Measurements from ENCODE around the gene NGFR.
"Not testable (repeated sequence)": the region's sequence is repeated elsewhere in the genome, so short reads cannot be mapped to it uniquely, and the experiment has no call there.

NGFR gene

DNA sequence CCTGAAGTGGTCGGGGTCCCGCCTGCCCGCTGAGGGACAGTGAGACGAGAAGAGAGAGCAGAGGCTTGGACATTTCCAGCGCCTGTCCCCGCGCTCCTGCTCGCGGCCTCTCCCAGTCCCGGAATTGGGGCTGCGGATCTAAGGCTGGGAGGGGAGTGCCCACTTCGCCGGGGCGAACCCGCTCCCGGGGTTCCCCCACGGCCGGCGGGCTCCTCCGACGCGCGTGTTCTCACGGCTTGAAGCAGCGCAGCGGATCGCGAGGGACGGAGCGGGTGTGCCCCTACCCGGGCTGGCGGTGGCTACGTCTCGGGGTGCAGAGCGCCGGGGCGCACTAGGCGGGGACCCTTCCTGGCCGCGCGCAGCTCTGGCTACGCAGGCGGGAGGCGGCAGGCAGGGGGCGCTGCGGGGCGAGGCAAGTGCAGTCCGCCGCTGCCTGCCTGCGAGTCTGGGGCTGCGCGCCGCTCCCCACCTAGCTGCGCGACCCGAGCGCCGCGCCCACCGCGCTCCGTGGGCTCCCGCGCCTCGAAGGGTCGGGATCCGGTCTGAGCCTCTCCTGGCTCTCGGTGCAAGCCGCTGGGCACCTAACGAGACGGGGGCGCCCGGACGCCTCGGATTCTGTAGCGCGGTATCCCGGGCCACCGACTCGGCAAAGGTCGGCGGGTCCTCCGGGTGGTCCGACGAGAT, 1.2 kb downstream of the NGFR start:
- peak; percentile 93 for DNase-seq (ENCODE audit: low spot score)

DNA sequence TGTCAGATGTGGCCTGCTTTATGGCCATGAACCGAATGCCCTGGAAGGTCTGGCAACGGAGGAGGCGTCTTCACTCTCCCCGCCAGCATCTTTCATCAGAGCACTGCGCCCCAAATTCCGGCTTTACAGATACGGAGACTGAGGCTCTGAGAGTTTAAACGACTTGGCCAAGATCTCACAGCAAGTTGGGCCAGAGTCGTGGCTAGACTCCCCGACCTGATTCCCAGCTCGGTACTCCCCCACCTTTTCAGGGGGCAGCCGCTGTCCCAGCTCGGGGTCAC, 1.7 kb downstream of the NGFR start:
- no peak for DNase-seq (ENCODE audit: low spot score)

DNA sequence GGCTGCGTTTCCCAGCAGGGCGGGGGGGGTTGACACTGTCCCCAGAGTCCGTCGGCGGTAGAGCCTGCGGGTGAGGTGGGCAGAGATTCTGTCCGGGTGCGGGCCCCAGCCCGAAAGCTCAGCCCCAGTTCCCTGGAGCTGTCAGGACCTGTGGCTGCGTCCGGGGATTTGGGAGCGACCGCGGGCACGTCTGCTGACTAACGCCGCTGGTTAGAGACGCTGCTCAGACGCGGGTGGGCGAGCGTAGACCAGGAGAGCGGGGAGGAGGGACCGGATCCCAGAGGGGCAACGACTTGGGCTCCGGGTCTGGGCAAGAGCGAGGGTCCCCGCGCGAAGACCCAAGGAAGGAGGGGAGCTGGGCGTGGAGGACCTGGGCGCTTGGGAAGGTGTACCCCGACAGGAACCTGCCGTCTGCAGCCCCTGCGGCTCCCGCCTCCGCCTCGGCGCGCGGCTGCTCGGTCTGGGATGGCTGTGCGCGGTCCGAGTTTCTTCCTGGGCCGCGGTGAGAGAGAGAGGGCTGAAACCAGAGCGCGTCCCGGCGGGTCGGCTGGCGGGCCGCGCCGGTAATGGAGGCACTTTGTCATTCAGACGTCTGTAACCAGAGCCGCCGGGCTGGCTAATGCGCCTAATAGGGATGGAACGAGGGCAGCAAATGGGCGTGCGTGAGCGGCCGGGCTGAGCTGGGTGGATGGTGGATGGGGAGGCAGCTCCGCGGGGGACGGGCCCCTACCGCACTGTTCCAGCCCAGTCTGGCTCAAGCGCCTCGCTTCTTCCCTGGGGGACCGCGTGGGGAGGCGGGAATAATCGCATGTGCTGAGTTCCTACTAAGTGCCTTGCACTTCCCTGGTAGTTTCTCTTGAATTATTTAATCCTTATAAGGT, 2.3 kb downstream of the NGFR start:
- peak; percentile 91 for DNase-seq (ENCODE audit: low spot score)

DNA sequence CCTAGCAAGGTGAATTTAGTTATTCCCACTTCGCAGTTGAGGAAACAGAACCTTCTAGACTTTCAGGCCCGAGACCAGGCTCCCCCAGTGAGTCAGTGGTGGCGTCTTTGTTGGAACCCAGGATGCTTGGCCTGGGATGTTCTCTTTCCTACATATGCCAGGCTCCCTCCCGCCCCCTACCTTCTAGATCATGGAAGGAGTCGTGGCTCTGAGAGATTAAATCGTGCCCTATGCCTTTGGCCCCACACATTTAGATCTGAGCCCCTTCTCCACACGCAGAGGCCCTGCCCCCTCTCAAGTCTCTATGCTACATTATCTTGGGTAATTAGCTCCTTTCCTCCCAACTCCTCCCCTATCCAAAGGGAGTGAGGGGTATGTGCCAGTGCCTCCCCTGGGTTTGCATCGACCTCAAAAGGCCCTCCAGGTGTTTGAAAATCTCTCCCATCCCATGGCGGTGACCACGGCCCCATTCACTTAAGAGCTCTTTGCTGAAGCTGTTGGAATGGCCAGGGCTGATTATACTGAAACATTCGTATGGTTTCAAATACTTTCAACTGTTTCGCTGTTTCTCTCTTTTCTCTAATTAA, 3.0 kb downstream of the NGFR start:
- DNase-seq (ENCODE audit: low spot score) = no peak

DNA sequence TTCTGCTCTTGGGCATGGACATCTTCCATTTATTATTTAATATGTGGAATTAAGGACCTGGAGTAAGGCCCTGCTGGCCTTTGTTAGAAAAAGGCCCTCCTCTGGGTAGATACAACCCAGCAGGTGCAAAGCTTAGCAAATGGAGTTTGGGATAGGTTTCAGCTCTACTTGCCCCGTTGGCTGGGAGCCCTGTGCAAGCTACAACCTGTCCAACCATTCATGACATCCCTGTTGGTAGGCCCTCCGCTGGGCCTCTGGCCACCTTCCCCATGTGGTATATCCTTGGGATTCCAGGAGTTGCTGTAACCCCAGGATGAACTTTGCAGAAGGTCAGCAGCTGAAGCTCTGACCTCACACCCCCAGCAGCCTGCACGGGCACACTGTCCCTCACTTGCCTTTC, 6.4 kb downstream of the NGFR start:
- DNase-seq (ENCODE audit: low spot score) = no peak

DNA sequence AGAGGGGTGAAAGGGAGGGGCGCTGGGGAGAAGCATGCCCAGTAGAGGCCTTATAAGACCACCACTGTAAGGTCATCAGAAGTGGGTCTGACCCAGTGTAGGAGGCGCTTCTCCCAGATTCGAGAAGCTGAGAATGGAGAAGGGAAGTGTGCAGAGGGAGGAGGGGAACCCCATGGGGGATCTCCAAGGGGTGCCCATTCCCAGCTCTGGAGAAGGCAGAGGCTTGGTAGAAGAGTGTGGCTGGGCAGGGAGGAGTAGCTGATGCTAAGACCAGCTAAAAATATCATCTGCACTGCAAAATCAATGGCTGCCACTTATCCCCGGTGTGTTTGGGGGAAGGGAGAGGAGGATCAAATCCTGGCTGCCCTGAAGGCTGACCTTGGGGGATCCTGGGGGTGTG, 7.2 kb downstream of the NGFR start:
- DNase-seq (ENCODE audit: low spot score) = no peak

DNA sequence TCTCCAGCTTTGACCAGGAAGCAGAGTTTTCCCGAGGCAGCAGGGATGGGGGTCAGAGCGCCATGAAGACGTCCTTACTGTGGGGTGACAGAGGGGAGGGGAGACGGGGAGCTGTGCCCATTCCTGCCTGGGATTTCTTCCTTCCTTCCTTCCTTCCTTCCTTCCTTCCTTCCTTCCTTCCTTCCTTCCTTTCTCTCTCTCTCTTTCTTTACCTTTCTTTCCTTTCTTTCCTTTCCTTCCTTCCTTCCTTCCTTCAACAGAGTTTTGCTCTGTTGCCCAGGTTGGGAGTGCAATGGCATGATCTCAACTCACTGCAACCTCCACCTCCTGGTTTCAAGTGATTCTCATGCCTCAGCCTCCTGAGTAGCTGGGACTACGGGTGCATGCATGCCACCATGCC, 7.6 kb downstream of the NGFR start:
- DNase-seq (ENCODE audit: low spot score) = not testable (repeated sequence)

DNA sequence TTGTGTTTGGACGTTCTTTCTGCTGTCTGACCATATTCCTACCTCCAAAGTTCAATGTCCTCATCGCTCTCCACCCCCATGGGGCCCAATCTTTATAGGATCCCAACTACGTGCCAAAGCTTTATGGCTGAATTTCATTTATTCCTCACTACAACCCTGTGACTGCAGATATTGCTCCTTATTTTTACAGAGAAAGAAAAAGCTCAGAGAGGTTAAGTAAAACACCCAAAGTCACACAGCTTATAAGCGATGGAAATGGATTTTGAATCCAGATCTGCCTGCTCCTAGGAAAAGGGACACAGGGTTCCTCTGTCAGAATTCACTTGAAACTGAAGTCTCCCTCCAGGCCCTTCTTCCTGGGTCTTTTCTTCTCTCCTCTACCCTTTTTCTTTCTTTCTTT, 9.3 kb downstream of the NGFR start:
- DNase-seq (ENCODE audit: low spot score) = no peak

DNA sequence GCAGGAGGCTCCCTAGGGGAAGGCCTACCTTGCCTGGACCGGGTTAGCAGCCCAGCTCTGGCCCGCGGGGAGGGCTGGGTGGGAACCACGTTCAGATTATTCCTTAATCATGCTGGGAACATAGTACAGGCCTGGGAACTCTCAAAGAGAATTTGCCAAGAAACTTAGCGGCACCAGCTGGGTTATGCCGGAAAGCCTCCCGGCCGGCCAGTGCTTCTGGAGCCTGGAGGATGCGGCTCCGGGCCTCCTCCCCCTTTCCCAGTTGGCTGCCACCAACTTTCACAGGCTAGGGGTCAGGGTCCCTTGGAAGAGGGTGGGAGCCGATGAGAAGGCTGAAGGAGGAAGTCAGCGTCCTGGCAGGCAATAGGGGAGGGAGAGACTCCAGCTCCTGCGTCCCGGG, 10.8 kb downstream of the NGFR start:
- no peak for DNase-seq (ENCODE audit: low spot score)

DNA sequence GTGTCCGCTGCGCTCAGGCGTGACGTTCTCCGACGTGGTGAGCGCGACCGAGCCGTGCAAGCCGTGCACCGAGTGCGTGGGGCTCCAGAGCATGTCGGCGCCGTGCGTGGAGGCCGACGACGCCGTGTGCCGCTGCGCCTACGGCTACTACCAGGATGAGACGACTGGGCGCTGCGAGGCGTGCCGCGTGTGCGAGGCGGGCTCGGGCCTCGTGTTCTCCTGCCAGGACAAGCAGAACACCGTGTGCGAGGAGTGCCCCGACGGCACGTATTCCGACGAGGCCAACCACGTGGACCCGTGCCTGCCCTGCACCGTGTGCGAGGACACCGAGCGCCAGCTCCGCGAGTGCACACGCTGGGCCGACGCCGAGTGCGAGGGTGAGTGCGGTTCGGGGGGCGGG, 11.2 kb downstream of the NGFR start:
- no peak for DNase-seq (ENCODE audit: low spot score)

DNA sequence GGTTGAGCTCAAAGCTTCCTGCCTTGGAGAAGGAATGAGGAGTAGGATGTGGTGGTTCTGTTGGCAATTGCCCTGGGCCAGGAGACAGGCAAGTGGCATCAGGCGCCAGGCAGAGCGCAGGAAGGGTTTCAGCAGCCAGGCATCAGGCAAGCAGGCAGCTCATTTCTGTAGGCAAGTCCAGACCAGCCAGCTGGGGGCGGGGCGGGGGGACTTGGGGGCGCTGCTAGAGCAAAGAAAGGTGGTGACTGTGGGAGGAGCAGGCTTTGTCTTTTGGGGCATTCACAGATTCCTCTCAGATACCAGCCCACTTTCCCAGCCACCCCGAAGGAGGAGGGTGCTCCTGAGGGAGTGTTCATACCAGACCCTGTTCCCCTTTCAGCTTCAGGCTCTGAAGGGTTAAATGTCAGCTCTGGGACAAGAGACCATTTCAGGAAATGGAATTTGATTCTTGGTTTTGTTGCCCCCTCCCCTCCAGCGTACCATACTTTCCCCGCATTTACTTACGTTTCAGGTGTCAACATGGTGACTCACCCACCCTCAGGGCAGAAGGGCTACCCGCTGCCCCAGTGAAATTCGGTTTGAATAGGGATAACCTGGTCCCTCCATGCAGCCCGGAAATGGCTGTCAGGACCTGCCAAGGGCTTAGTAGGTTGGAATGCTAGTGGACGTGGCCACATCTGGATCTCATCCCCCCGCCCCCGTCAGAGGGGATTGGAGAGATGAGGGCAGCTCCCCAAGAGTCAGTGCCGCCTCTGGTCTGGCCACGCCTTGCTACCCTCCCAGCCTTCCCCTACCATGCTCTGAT, 13.2 kb downstream of the NGFR start:
- peak; percentile 76 for DNase-seq (ENCODE audit: low spot score)

DNA sequence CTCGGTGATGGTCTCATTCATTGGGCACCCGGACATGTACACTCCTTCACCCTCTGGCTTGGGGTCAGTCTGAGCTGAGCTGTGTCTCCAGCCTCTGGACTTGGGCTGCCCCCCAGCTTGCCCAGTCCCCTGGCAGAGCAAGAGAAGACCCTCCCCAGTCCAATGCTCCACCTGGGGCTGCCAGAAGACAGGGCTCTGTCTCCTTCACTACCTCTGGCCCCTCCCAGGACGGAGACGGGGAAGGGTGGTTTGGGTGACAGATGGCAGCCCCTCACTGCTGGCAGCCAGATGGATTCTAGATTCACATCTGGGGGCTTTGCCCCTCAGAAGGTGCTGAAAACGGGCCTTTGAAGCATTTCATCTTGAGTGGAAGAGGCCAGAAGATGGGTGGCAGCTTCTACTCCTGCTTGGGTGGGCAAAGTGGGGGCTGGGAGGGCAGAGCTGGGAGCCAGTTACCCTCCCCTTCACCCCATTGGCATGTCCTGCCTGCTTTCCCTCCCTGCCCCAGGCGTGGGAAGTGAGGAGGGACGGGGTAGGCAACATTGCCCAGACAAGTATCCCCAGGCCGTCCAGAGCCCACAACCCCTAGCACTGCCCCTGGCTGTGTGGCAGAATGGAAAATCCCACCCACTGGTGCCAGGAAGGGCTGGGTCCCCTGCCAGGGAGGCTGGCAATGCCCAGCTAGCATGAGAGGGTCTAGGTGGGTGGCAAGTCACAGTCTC, 13.9 kb downstream of the NGFR start:
- no peak for DNase-seq (ENCODE audit: low spot score)

DNA sequence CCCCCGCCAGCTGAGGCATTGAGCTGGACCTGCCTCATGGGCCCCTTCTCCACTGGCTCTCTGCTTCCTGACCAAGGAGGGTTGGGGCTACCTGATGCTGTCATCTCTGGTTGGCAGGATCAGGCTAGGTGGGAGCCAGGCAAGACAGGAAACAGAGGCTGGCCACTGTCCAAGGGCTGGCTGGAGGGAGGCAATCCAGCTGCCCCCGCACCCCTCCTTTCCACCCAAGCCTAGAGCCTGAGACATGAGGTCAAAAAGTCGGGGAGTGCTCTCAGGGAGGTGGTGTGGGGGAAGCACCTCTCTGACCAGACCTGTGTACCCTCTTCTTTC, 14.5 kb downstream of the NGFR start:
- no peak for DNase-seq (ENCODE audit: low spot score)

DNA sequence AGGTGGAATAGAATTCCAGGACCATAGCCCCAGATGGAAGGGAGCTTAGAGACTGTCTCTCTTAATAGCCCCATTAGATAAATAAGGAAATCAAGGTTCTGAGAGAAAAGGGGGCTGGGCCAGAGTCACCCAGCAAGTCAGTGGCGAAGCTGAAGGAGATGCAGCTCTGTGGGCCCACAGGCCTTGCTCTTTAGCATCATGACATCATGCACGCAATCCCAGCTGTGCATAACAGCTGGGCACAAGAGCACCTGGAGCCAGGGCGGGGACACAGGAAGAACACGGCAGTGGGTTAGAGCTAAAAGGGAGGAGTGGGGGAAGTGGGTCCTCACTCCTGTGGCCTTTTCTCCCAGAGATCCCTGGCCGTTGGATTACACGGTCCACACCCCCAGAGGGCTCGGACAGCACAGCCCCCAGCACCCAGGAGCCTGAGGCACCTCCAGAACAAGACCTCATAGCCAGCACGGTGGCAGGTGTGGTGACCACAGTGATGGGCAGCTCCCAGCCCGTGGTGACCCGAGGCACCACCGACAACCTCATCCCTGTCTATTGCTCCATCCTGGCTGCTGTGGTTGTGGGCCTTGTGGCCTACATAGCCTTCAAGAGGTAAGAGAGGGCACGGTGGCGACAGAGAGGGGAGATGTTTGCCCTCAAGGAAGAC, 15.1 kb downstream of the NGFR start:
- DNase-seq (ENCODE audit: low spot score) = no peak

DNA sequence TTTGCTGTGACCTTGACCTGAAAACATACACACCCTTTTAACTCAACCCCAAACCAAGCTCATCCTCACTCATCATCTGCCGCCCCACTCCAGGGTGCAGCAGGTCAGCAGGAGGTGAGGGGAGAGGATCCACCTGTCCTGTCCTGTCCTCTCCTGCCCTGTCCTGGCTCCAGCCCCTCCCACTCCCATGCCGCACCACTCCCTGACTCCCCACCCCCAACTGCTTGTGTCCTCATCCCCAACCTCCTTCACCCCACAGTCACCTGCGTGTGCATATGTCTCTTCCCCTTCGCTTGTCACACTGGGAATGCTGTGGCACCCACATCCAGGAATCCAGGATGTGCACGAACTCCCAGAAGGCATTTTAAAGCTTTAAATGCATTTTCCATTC, 15.6 kb downstream of the NGFR start:
- no peak for DNase-seq (ENCODE audit: low spot score)

DNA sequence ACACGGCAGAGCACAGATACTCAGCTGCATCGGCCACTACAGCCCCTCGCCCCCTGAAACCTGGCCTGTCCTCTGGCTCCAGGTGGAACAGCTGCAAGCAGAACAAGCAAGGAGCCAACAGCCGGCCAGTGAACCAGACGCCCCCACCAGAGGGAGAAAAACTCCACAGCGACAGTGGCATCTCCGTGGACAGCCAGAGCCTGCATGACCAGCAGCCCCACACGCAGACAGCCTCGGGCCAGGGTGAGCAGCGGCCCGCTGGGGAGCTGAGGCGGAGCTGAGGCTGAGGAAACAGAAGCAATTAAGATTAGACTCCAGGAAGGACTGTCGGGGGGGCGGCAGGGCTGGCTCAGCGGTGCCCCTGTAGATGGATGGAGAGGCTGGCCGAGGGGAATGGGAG, 16.7 kb downstream of the NGFR start:
- peak; percentile 56 for DNase-seq (ENCODE audit: low spot score)

DNA sequence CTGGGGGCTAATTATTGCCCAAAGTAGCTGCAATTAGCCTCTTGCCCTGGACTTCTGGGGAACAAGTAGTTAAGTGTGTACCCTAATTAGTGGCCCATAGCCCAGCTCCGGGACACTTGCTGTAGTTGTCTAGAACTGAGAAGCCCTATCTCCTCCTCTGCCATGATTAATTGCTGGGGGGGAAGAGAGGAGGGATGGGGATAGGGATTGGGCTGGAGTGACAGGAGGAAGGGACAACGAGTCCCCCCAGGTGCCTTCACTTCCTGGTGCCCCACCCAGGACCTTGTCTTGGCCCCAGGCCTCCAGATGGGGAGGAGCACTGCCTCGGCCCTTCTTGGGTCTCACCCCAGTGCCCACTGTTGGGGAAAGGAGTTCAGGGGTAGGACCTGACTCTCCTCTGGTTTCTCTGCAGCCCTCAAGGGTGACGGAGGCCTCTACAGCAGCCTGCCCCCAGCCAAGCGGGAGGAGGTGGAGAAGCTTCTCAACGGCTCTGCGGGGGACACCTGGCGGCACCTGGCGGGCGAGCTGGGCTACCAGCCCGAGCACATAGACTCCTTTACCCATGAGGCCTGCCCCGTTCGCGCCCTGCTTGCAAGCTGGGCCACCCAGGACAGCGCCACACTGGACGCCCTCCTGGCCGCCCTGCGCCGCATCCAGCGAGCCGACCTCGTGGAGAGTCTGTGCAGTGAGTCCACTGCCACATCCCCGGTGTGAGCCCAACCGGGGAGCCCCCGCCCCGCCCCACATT, 17.4 kb downstream of the NGFR start:
- DNase-seq (ENCODE audit: low spot score) = peak; percentile 50

DNA sequence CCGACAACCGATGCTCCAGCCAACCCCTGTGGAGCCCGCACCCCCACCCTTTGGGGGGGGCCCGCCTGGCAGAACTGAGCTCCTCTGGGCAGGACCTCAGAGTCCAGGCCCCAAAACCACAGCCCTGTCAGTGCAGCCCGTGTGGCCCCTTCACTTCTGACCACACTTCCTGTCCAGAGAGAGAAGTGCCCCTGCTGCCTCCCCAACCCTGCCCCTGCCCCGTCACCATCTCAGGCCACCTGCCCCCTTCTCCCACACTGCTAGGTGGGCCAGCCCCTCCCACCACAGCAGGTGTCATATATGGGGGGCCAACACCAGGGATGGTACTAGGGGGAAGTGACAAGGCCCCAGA, 17.9 kb downstream of the NGFR start:
- no peak for DNase-seq (ENCODE audit: low spot score)

DNA sequence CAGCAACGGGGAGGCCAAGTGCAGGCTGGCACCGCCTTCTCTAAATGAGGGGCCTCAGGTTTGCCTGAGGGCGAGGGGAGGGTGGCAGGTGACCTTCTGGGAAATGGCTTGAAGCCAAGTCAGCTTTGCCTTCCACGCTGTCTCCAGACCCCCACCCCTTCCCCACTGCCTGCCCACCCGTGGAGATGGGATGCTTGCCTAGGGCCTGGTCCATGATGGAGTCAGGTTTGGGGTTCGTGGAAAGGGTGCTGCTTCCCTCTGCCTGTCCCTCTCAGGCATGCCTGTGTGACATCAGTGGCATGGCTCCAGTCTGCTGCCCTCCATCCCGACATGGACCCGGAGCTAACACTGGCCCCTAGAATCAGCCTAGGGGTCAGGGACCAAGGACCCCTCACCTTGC, 18.5 kb downstream of the NGFR start:
- peak; percentile 50 for DNase-seq (ENCODE audit: low spot score)

DNA sequence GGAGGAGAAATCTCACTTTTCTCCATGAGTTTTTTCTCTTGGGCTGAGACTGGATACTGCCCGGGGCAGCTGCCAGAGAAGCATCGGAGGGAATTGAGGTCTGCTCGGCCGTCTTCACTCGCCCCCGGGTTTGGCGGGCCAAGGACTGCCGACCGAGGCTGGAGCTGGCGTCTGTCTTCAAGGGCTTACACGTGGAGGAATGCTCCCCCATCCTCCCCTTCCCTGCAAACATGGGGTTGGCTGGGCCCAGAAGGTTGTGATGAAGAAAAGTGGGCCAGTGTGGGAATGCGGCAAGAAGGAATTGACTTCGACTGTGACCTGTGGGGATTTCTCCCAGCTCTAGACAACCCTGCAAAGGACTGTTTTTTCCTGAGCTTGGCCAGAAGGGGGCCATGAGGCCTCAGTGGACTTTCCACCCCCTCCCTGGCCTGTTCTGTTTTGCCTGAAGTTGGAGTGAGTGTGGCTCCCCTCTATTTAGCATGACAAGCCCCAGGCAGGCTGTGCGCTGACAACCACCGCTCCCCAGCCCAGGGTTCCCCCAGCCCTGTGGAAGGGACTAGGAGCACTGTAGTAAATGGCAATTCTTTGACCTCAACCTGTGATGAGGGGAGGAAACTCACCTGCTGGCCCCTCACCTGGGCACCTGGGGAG, 19.1 kb downstream of the NGFR start:
- DNase-seq (ENCODE audit: low spot score) = peak; percentile 56

All from ecto neural progenitor cell (in vitro differentiated cells).